H4 (cell line): Measurements from ENCODE around the gene PSME1. TPM values are rescaled to one million over a fixed set of nuclear protein-coding genes. Genes with fewer than 3 reads are reported as not detected.

Experiments
- DNase-seq: peaks from one replicate; pipeline ENCODE4 v3.0.0-alpha.2; 2015; ENCODE audit warnings: low spot score
- total RNA-seq: library from RNA; depleted of rRNA; stranded (reverse); fragments of >200 nt; shearing (Covaris generic); gene quantifications from 2 replicates; pipeline ENCODE4 v1.2.3, GENCODE V29; 2014

The PSME1 gene
- total RNA-seq, 1 experiment from 2014 or later, result 638 TPM

DNA sequence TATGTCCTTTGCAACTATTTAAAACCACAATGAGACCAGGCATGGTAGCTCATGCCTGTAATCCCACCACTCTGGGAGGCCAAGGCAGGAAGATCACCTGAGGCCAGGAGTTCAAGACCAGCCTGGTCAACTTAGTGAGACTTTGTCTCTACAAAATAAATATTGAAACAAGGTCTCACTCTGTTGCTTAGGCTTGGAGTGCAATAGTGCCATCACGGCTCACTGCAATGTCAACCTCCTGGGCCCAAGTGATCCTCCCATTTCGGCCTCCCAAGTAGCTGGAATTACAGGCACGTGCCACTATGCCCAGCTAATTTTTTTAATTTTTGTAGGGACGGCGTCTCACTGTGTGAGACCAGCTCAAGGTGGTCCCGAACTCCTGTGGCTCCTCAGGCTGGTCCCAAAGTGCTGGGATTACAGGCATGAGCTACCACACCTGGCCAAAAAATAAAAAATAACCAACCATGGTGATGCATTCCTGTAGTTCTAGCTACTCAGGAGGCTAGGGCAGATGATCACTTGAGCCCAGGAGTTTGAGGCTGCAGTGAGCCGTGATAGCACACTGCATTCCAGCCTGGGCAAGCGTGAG, 6.5 kb upstream of the PSME1 start:
- no peak for DNase-seq

DNA sequence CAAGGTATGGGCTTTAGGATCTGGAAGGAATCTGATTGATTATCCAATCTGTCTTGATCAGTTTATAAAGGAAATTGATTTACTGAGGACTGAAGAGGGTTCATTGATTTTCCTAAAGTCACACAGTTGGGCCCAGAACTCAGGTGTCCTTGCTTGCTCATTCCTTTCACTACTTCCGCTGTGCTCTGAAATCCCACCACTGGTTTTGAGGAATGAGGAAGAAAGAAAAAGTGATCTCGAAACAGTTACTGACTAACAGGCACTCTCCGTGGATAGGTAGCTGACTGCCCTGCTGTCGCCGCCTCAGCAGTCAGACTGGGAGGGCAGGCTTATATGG, 5.6 kb upstream of the PSME1 start, which contains the start of gene FITM1:
TSS of gene FITM1 (plus strand) at position 280 of the 337 bp plus-strand sequence. CDS start 905 bp downstream, outside the sequence.
- no peak for DNase-seq

DNA sequence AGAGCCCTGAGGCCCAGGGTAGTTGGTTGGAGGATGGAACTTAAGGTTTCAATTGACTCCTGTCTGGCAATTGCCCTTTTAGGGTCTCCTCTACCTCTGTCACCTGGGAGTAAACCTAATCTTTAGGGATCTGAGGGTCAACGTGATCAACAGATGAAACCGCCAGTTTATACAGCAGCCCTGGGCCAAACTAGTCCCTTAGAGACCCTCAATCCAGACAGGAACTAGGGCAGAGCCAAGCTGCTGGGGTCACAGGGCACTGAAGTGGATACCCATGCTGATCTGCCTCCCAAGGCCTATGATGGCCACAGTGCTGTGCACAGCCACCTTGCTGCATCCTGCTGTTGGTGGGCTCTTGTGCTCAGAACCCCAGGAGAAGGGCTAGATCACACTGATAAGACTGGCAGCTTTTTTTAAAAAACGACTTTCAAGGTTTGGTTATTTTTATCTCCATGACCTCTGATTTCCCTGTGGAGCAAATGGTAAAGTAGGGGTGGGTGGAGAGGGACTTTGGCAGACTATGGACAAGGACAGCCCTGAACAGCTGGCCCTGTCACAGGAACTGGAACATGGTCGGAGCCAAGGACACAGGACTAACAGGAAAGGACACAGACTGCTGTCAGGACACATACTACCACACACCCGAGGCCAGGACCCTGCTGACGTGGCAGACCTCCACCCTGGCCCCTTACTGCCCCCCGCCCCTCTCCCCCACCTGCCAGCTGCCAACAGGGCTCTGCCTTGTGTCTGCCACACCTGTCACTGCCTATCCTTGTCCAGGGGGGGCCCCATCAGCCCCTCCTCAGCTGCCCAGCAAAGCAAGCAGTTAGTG, 5.1 kb upstream of the PSME1 start:
- no peak for DNase-seq

DNA sequence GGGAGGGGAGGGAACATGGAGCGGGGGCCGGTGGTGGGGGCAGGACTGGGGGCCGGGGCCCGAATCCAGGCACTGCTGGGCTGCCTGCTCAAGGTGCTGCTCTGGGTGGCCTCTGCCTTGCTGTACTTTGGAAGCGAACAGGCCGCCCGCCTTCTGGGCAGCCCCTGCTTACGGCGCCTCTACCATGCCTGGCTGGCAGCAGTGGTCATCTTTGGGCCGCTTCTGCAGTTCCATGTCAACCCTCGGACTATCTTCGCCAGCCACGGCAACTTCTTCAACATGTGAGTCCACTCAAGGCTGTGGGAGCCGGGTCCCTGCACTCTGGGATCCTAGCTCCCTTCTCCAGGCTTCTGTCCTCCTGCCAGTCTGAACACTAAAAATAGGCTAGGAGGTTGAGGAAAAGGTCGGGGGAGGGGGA, 4.4 kb upstream of the PSME1 start:
- no peak for DNase-seq

DNA sequence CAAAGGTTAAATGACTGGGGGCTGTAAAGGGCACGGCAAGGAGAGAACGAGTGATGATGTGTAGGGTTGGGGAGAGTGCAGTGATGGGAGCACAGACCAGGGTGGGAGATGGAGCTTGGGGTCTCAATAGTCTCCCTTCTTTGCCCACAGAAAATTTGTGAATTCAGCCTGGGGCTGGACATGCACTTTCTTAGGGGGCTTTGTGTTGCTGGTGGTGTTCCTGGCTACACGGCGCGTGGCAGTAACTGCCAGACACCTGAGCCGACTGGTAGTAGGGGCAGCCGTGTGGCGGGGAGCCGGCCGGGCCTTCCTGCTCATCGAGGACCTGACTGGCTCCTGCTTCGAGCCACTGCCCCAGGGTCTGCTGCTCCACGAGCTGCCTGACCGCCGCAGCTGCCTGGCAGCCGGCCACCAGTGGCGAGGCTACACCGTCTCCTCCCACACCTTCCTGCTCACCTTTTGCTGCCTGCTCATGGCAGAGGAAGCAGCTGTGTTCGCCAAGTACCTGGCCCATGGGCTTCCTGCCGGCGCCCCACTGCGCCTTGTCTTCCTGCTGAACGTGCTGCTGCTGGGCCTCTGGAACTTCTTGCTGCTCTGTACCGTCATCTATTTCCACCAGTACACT, 3.8 kb upstream of the PSME1 start:
- no peak for DNase-seq

DNA sequence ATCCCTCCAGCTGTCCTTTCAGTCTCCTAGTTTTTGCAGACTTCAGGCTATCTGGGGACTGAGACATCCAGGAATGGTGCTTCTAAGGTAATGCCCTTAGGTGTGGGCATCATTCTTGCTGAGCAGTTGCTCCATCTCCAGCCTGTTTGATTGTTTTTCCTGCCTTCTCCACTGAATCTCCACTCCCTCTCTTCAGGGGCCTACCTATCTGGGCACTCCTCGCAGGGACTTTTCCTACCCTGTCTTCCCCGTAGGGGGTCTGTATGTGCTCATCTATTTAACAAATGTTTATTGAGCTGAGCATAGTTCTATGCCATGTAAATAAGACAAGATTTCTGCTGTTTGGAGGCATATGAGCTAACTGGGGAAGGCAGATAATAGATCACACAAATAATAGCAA, 3.0 kb upstream of the PSME1 start:
- no peak for DNase-seq

DNA sequence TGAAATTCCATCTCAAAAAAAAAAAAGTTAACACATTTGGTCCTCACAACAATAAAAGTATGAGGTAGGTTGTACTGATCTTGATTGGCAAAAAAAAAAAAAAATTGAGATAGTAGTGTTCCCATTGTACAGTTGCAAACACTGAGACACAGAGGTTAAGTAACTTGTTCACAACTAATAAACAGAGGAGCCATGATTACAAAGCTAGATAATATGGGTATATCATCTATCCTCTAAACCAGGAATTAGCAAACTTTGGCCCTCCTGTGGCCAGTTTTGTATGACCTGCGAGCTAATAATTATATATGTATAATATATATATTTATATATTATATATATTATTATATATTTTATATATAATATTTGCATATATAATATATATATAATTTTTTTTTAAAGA, 2.3 kb upstream of the PSME1 start:
- no peak for DNase-seq

DNA sequence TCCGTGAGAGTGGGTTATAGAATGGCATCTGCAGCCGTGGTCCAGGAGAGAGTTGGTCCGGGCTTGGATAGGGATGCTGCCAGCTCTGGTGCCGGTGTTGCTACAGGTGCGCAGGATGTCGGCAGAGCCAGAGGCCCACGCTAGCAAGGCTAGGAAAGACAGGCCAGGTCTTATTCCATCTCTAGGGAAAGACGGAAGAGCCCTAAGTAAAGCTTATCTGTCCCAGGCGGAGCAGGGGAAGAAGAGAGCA, 485 bp upstream of the PSME1 start:
- no peak for DNase-seq

DNA sequence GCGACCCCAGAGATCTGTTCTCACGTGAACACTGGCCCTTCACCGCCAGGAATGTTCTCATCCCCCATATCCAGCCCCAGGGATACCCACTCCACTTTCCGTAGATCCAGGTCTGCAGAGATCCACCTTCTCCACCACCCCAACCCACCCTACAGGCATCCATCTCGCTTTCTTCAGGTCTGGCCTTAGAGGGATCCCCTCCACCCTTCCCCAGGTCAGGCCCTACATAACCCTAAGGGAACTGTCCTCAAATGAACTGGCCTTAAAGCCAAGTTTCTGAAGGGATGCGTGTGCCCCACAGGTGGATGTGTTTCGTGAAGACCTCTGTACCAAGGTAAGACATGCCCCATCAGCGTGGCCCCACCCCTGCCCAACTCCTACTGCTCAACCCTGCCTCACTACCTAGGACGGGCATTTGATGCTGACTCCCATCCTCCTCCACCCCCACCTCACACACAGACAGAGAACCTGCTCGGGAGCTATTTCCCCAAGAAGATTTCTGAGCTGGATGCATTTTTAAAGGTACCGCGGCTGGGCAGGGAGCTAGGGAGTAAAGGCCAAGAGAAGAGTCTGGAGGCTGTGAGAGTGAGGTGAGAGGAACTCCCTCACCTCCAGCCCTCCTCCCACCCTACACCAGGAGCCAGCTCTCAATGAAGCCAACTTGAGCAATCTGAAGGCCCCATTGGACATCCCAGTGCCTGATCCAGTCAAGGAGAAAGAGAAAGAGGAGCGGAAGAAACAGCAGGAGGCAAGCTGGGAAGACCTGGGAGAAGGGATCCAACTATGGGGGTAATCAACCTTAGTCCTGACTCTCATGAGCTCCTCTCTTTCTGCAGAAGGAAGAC, 912 bp downstream of the PSME1 start:
- DNase-seq, result no peak

DNA sequence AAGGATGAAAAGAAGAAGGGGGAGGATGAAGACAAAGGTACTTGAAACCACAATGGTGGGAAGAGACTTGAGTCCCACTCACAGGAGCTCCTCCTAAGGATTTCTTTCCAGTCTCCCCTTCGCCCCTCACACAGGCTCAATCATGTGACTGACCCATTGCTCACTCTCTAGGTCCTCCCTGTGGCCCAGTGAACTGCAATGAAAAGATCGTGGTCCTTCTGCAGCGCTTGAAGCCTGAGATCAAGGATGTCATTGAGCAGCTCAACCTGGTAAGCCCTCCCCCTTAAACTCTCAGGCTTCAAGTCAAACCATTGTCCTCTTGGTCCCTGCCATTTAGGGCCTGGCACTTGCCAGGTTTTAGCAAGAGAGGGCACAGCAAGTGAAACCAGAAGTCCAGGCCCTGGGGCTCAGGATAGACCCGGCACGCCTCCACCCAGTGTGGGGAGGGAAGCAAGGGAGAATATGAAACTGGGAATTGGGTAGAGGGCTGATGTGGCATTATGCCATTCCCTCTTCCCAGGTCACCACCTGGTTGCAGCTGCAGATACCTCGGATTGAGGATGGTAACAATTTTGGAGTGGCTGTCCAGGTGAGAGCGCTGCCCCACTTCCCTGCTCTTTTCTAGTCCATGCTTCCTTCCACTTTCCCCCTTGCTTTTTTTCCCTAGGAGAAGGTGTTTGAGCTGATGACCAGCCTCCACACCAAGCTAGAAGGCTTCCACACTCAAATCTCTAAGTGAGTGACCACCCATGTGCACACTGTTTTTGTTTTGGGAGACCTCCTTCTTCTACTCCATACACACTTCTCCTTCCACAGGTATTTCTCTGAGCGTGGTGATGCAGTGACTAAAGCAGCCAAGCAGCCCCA, 1.8 kb downstream of the PSME1 start:
- no peak for DNase-seq

DNA sequence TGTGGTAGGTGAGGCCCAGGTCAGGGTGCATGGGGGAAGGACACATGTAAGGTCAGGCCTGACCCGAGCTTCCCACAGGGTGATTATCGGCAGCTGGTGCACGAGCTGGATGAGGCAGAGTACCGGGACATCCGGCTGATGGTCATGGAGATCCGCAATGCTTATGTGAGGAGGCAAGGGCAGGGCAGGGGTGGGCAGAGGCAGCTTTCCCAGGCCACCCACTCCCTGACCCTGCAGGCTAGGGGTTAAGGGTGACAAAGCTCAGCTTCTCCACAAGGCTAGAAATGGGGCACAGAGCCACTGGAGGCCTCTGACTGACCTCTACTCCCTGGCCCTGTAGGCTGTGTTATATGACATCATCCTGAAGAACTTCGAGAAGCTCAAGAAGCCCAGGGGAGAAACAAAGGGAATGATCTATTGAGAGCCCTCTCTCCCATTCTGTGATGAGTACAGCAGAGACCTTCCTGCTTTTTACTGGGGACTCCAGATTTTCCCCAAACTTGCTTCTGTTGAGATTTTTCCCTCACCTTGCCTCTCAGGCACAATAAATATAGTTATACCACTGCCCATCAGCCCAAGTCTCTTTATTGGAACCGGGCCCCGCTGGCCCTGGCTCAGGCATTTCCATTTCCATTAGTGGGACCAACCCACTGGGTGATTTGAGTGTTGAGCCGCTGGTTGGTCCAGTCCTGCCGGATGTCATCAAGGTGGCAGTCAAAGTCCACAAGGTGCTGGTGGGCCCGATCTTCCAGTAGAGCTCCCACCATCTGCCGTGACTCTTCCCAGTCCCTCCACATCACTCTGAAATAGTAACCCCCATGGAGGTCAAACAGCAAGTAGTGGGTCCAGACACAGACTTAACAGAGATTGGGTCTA, 2.6 kb downstream of the PSME1 start:
- DNase-seq, result no peak

DNA sequence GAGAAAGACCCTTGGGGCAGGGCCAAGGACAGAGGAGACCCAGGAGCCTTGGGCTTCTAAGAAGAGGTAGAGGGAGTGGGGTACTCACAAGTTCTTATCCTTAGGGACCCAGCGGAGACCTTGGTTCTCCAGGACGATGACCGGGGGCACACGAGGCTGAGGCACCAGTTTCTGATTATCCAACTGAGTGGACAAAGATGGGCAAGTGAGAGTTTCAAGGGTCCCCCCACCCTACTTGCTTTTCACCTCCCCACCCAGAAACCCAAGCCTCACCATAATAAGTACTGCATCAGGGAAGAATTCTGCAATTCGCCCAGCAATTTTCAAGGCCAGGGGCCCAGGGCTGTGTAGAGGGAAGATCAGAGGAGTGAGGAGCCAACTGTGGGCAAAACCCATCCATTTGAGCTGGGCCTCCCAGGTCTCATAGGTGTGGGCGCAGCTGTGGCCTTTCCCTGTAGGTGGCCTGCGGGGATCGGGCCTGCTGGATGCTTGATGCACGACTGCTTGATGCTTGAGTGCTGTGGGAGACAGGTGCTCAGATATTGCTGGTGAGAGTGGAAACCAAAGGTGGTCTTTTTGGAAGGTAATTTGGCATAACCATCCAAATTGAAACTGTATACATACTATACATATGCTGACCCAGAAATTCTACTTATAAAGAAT, 3.4 kb downstream of the PSME1 start:
- DNase-seq, result no peak

DNA sequence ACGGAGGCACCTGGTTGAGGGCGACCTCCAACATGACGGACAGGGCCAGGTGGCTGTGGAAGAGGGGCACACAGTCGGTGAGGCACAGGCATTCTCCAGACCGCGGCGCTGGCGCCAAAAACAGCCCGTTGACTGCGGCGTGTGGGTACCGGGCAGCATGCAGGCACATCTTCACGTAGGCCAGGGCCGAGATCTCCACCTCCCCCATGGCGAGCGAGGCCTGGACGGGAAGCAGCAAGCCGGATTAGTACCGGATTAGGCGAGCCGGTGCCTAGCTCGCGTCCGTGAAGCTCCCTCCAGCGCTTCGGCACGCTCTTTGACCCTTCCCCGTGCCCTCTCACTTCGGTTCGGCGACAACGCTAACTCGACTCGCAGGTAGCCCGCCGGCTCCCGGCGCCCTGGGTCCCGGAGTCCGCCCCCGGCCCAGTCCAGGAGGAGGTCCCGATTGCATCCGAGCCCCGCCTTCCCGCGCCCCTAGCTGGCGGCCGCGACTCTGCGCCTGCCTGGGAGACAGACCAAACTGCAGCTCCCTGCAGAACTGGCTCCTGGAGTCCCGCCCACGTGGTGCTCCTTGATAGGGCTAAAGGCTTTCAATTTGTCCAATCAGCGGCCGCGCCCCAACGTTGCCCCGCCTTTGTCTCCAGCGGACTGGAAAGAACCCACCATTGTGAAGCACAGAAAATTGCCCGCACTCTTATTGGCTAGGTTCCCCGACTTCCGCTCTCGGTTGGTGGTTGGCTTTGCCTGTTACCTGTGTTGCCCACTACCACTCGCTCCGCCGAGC, 5.3 kb downstream of the PSME1 start, which contains the start of gene EMC9:
TSS of gene EMC9 (minus strand) at position 495 of the 784 bp plus-strand sequence. CDS start at position 208, 287 bp downstream.
- peak; percentile 99 for DNase-seq

DNA sequence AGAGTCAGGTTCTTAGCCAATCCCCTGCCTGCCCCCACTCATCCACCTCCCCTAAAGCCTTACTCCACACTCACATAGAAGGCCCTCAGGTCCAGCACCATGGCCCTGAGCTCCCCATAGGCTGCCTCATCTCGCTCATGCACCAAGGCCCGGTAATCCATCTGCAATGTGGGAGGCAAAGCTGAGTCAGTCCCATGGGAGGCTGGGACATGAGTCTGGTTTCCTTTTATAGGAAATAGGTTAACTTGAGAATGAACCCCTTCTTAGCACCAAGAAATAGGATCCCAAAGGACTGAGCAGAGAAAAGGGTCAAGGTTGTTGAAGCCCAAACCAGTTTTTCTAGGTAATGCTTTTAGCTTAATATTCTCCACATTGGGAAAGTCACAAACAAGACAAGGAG, 7.5 kb downstream of the PSME1 start:
- no peak for DNase-seq

DNA sequence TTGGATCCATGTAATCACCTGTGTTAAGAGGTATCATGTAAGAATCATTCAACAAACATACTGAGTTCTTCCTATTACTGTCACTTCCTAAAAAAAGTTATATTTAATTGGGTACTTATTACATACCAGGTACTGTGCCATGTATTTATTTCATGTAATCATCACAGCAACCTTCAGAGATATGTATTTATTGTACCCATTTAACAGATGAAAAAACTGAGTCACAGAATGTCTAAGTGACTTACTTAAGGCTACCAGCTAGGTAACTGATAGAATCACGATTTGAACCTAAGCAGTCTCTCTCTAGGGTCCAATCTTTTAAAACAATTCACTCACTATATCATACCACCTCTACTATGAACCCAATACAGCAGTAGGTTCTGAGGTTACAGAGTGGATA, 8.5 kb downstream of the PSME1 start:
- no peak for DNase-seq

DNA sequence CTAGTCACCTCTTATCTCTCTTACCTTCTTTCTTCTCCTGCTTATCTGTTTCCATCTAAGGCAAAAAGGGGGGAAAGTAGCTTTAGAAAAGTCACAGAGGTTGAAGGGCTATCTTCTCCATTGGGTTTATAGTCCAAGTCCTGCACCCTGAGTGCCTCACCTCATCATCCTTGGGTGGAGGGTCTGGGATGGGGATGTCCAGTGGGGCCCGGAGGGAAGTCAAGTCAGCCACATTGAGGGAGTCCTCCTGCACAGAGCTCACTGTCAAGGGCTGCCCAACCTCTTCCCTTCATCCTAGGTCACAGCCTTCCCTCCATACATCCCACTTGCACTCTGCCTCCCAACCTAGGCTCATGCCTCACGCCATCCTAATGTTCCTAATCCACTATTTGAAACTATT, 9.2 kb downstream of the PSME1 start:
- no peak for DNase-seq

DNA sequence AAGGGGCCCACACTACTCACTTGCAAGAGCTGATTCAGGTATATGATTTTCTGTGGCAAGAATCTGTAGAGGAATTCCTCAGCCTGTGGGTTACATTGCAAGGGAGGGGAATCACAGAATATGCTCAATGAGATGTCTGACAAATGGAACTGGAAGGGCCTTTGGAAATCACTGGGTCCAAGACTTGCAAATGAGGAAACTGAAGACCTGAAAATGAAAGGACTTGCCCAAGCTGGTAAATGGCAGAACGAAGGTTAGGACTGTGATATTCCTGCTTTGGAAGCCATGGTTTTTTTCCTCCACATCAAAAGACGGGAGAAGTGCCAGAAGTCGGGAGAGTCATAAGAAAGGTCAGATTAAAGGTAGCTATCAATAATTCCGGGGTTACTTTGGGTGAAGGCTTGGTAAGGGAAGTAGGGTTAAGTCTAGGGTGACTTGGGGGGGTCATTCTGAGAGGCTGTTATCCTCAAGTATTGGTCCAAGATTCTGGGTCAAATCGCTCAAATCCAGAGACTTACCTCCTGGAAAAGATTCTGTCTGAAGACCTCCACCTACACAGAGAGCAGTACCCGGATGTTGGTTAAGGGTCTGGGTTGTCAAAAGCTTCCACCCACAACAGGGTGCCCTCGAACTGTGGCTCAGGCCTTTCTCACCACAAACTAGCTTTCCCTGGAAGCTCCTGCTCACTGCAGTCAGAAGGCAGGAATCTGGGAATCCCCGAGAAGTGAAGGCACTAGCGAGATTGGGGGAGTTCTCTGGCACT, 9.9 kb downstream of the PSME1 start:
- DNase-seq, result no peak

DNA sequence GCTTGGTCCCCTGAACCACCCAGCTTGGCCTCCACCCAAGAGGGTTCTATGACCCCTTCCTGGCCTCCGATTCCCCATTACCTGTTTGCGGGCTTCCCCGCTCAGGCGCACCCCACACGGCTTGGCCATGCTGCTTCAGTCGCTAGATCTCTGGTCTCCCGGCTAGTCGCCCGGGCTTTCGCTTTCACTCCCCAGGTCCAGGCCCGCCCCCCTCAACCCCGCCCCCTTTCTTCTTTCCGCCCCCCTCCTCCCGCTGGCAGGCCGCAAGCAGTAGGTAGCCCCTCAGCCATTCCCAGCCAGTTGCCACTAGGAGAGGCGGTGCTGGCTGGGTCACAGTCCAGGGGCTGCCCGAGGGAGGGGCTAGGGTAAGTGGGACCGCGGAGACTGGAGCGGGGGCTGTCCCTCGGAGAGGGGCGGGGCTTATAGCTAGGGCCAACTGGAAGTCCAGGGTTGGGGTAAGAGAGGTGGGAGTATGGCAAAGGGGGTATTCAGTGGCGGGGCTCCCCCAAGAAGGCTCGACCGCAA, 10.5 kb downstream of the PSME1 start, which contains the start of gene PSME2:
TSS of gene PSME2 (minus strand) at position 158 of the 525 bp plus-strand sequence. CDS start at position 129, 29 bp downstream.
- peak; percentile 98 for DNase-seq
